GM04503 (cell line): ENCODE measurements around the gene MMP24.
A peak's percentile ranks its signal among the peaks of the same experiment; 100 is the strongest.
"Not testable (repeated sequence)": the region's sequence is repeated elsewhere in the genome, so short reads cannot be mapped to it uniquely, and the experiment has no call there.

ENCODE experiments used
- DNase-seq: peaks from one replicate; pipeline ENCODE4 v3.0.0-alpha.2; 2012; ENCODE audit warnings: low read depth

The MMP24 gene

DNA sequence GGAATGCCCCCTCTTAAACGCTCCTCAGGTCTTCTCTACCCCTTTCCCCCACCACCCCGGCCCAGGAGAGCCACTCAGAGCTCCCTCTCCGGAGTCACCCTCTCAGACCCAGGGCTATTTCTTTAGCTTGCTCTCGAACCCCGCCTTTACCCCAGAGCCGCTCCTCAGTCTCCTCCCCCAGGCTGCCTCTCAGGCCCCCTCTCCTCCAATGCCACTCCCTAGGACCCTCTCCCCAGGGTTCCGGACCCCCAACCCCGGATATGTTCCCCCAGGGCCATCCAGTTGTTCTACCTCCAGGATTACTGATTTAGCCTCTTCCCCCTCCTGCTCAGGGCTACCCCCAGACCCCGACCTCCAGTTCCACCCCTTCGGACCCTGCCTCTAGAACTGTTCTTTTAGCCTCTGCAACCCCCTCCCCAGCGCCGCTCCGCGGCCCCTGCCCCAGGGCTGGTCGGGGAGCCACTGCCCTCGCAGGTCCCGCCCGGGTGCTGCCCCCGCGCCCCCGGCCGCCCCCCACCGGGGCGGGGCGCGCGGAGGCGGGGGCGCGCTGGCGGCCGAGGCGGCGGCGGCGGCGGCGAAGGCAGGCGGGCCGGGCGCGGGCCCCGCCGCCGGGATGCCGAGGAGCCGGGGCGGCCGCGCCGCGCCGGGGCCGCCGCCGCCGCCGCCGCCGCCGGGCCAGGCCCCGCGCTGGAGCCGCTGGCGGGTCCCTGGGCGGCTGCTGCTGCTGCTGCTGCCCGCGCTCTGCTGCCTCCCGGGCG is at the start of gene MMP24:
Gene MMP24 (plus strand): TSS at position 565 of the 758 bp plus-strand sequence. CDS start 49 bp downstream, at position 614.
- DNase-seq: no peak

DNA sequence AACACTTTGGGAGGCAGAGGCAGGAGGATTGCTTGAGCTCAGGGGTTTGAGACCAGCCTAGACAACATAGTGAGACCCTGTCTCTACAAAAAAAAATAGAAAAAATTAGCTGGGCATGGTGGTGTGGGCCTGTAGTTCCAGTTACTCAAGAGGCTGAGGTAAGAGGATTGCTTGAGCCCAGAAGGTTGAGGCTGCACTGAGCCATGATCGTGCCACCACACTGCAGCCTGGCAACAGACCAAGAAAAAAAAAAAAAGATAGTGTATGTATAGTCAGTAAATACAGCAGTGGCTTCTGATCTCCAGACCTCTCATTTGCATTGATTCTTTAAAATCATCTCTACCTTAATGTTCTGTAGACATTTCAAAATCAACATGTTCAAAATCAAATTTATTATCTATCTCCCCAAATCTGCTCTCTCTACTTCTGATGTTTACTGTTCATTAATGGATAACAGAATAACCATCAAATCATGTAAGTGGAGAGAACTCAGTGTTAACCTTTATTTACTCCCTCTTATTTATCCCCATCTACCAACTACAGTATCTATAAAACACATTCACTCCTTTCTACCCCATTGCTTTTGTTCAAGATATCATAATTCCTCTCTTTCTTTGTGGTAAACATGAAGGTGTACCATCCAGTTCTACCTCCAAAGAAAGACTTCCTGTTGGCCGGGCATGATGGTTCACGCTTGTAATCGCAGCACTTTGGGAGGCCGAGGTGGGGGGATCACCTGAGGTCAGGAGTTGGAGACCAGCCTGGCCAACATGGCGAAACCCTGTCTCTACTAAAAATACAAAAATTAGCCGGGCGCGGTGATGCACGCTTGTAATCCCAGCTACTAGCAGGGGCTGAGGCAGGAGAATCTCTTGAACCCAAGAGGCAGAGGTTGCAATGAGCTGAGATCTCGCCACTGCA is 46.9 kb upstream of the MMP24 start:
- DNase-seq: no peak

DNA sequence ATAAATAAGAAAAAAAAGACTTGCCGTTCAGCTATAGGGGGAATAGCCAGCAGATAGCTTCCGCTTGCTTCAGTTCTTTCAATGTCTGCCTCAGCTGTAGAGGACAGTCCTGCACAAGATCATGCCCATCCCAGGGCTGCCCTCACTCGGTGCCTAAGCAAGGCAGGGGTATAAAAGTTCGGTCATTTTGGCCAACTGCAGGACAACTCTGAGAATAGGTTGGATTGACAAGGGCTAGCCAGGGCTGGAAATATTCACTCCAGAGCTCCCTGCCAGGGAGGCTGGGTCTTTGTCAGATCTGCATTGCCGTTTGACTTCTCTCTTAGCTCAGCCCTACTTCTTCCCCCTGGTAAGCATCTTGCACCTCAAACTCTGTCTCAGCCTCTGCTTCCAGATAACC is 46.2 kb upstream of the MMP24 start:
- no peak for DNase-seq

DNA sequence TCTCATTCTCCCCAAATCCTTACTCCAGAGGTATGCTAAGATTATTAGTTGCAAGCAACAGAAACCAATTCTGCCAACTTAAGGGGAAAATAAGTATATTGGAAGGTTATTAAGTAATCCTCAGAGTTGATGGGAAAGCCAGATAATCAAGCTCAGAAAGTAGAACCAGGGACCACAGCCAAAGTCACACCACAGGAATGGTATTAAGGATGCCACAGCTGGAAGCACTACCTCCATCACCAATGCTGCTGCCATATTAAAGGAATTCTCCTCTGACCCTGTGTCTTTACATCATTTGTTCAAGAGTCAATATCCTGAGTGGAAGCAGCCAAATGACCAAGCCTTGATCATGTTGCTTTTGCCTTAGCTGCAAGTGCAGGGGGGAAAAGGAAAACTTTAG is 44.8 kb upstream of the MMP24 start:
- peak; percentile 33 for DNase-seq

DNA sequence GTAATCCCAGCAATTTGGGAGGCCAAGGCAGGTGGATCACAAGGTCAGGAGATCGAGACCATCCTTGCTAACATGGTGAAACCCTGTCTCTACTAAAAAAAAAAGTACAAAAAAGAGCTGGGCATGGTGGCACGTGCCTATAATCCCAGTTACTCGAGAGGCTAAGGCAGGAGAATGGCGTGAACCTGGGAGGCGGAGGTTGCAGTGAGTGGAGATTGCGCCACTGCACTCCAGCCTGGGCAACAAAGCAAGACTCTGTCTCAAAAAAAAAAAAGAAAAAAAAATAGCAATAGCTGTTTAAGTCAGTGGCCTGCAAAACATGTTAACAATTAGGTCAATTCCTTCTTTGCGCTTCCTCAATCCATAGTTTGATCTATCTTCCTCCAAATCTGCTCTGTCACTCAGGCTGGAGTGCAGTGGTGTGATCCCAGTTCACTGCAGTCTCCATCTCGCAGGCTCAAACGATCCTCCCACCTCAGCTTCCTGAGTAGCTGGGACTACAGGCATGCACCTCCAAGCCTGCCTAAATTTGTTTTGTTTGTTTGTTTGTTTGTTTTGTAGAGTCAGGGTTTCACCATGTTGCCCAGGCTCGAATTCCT is 39.7 kb upstream of the MMP24 start:
- not testable (repeated sequence) for DNase-seq

DNA sequence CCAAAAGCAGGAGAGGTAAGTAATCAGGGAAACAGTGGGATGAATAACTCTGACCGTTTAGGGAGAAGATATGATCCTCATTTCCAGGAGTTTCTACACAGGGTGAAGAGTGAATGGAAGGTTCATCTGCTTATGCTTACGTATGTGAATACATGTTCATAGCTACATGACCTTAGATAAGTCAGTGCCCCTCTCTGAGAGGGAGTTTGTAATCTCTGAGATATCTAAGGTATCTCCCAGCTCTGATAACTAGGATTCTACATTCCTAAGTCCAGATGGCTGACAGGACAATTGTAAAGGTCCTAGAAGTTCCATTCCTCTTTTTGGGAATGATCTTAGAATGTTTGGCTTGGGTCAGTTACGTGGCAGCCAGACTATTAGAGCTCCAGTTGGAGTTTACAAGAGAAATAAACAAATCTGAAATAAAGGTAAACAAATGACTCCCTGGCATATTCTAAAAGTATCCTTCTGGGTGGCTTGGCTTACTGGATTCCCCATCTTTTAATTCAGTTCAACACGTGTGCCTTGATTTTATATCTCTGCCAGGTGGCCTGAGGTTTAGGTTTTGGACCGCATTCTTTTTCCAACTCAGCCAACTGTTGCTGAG is 38.8 kb upstream of the MMP24 start:
- no peak for DNase-seq

DNA sequence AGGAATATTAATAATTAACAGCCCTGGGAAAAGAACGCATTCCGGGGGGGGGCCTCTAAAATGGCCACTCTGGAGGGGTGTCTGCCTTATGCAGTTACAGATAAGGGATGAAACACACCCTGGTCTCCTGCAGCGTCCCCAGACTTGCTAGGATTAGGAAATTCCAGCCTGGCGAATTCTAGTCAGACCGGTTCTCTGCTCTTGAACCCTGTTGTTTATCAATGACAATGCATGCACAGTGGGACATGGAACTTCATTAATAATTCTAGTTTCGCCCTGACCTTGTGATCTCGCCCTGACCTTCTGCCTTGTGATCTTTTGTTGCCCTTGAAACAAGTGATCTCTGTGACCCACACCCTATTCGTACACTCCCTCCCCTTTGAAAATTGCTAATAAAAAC is 37.3 kb upstream of the MMP24 start:
- DNase-seq: not testable (repeated sequence)

DNA sequence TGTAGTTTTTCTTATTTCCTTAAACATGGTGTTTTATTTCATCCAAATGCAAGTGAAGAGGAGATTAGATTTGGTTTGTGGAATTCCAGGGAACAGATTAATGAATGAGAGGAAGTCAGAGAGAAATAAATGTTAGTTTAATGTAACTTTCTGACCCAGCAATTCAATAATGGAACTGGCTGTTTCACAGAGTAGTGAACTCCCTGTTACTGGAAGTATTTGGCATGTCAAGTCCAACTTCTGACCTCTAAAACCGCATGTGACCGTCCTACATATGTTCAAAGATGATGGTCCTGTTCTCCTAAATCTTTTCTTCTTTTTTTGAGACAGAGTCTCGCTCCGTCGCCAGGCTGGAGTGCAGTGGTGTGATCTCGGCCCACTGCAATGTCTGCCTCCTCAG is 35.9 kb upstream of the MMP24 start:
- no peak for DNase-seq

DNA sequence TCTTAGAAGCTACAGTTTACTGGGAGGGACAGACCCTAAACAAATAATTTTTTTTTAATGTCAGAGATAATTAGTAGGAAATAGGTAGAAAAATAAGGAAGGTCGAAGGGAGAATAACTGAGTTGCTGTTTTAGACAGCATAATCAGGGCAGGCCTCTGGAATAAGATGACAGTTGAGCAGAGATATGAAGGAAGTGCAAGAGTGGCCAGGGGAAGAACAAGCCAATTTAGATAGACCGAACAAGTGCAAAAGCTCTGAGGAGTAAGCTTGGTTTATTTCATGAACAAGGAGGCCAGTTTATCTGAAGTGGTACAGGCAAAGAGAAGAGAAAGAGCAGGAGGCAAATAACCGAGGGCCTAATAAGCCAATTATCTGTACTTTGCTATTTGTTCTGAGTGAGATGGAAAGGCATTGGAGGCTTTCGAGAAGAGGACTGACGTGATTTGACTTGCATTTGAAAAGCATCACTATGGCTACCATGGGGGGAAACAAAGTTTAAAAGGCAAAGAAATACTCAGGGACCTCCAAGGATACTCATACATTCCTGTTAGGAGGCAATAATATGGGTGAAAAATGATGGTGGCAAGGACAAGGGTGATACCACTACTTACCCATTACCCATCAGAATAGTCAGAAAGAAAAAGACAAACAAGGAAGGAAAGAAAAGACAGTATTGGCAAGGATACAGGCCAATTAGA is 34.9 kb upstream of the MMP24 start:
- no peak for DNase-seq

DNA sequence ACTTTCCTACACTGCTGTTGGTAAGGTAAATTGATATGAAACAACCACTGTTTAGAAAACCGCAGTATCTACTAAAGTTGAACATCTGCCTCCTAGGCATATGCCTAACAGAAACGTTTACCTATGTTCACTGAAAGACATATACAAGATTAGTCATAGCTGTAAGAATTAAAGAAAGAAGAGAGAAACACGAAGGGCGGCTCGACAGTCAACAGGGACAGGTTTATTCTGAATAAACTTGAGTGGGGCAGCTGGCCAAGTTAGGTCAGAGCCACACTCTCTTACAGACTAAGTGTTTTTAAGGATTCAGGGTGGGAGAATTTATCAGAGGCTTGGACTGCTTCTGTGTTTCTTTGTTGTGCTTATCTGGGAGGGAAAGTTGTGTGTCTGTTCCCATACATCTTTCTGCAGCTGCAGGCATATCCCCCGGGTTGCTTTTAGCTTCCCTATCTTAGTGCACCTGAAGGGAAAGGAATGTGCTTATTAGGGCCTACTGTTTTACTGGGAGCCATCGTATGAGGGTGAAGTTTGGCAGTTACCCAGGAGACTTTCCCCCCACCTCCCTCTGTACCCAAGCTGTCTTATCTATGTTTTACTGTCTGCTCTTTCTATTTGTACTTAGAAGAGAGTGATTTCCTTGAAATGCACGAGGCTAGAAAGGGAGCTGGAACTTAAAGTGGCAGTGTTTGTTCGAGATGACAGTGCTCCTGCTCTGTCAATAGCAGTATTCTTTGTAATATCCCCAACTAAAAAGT is 34.2 kb upstream of the MMP24 start:
- no peak for DNase-seq

DNA sequence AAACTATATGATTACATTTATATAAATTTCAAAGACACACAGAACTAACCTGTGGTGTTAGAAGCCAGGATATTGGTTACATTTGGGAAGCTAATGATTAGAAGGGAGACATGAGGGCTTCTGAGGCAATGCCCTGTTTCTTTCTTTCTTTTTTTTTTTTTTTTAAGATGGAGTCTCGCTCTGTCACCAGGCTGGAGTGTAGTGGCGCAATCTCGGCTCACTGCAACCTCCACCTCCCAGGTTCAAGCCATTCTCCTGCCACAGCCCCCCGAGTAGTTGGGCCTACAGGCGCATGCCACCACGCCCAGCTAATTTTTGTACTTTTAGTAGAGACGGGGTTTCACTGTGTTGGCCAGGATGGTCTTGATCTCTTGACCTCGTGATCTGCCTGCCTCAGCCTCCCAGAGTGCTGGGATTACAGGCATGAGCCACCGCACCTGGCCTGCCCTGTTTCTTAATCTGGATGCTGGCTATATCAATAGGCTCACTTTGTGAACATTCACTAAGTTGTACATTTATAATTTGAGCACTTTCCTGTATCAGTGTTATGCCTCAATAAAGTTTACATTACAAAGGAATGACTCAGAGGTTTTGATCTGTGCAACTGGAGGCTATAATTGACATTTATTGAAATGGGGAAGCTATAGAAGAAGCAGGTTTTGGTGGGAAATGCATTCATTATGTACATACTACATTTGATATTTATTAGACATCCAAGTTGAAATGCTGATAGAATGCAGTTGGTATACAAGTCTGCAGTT is 33.3 kb upstream of the MMP24 start:
- DNase-seq: not testable (repeated sequence)

DNA sequence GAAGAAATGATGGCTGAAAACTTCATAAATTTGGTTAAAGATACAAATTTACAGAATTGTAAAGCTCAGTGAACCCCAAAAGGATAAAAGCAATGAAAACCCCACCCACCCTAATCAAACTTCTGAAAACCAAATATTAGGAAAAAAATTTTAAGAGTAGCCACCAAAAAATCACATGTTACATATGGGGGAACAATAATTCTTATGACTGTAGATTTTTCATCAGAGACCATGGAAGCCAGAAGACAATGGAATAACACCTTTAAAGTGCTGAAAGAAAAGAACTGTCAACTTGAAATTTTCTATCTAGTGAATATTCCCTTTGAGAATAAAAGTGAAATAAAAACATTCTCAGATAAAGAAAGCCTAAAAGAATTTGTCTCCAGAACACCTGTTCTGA is 30.2 kb upstream of the MMP24 start:
- DNase-seq: no peak

DNA sequence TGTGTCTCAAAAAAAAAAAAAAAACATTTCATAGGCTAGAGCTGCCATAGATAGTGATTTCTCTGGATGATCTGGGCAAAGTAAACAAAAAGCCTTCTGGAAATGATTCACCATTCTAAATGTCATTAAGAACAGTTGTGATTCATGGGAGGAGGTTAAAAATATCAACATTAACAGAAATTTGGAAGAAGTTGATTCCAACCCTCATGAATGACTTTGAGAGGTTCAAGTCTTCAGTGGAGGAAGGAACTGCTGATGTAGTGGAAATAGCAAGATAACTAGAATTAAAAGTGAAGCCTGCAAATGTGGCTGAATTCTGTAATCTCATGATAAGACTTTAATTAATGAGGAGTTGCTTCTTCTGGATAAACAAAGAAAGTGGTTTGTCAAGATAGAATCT is 26.8 kb upstream of the MMP24 start:
- no peak for DNase-seq

DNA sequence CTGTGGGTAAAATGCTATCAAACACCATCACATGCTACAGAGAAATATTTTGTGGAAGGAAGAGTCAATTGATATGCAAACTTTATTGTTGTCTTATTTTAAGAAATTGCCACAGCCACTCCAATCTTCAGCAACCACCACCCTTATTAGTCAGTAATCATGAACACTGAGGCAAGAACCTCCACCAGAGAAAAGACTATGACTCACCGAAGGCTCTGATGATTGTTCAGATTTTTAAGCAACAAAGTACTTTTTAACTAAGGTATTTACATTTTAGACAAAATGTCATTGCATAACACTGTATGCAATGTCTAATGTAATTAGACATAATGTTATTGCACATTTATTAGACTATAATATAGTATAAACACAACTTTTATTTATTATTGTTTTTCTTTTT is 26.2 kb upstream of the MMP24 start:
- DNase-seq: no peak

DNA sequence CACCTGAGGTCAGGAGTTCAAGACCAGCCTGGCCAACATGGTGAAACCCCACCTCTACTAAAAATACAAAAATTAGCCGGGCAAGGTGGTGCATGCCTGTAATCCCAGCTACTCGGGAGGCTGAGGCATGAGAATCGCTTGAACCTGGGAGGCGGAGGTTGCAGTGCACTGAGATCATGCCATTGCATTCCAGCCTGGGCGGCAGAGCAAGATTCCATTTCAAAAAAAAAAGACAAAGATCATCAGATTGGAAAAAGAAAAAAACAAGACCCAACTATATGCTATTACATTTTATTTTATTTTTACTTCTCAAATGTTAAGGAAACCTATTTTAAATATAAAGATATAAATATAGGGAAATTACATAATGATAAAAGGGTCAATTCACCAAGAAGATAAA is 25.0 kb upstream of the MMP24 start:
- not testable (repeated sequence) for DNase-seq

DNA sequence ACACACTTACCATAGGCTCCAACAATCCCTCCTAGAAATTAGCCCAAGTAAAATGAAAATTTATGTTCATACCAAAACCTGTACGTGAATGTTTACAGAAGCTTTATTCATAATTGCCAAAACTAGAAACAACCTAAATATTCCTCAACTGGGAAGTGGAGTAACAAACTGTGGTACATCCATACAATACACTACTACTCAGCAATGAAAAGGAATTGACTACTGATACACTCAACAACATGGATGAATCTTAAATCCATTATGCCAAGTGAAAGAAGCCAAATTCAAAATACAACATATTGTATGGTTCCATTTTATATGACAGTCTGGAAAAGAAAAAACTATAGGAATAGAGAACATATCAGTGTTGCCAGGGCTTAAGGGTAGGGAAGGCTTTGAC is 19.7 kb upstream of the MMP24 start:
- DNase-seq: no peak

DNA sequence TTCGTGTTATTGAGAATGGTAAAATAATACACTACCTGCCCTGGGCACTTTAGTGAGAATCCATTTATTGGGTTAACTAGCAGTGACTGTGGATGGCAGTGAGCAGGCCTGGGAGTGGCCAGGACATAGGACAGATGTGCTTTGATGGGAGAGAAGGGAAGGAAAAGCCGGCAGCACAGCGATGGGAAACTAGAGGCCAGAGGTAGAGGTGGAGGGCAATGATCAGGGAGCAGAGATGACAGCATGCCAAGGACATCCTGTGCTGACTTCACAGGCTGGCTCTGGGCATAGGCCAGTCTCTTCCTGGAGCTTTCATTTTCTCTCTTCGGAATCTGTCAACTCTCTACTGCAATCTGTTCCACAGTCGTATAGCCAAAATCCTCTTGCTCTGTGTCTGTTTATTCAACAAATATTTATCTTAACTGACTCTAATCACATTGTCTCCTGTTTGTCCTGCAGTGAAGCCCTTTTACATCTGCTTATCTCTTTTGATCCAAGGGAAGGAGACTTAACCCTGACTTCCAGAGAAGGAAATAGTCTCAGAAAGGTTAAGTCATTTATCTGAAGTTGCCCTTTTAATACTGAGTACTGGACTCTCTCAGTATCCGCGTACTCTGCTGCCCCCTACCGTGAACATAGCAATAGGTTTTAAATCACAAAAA is 18.4 kb upstream of the MMP24 start:
- no peak for DNase-seq

DNA sequence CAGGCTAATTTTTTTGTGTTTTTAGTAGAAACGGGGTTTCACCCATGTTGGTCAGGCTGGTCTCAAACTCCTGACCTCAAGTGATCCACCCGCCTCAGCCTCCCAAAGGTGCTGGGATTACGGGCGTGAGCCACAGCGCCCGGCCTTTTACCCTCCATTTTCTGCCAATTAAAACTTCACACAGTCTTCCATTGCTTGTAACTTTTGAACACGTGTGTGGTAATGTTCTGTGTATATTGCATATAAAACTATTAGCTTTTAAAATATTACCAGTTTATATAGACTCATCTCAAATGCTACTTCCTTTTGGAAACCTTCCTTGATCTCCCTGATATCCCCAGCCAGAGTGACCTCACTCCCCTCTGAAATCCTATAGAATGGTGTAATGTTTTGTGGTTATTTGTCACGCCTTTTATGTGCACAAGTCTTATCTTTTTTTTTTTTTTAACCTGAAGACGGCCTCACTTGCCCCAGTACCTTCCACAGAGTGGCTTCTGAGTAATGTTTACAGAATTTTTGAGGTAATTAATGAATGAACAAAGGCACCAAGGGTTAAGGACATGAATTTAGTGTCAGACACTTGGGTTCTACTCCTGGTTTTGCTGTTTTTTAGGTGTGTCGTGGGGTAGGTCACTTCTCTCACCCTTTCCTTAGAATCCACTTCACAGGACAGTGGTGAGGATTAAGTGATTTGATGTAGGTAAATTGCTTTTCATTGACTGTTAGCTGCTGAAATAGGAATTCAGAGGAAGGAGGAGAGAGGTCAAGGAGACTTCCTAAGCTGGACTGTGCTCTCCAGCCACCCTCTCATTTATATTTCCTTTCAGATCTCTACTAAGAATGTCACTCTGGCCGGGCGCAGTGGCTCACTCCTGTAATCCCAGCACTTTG is 11.2 kb upstream of the MMP24 start:
- DNase-seq: no peak

DNA sequence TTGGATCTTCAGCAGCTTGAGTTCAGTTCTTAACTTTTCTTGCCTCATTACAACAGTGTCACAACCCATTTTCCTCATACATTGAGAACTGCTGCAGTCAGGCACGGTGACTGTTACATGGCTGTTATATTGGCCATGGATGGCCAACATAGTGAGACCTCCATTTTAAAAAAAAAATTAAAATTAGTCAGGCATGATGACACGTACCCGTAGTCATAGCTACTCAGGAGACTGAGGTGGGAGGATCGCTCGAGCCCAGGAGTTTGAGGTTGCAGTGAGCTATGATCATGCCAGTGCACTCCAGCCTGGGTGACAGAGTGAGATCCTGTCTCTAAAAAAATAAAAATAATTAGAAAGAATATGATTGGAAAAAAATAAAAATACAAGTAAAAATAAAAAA is 9.9 kb upstream of the MMP24 start:
- no peak for DNase-seq
